Stimulated activated effector memory CD8-positive, alpha-beta T cell treated with anti-CD3 and anti-CD28 coated beads, Interleukin-12 subunit alpha, Interleukin-12 subunit beta, amount 100 ng/mL, for 72 hours (primary cell): ENCODE results near the gene KIRREL1.

ENCODE experiments used
- ATAC-seq: fragments of 150-1000 bp; cut with Tn5 transposase; 2 replicates; pipeline ENCODE4 v1.10.0; 2021
- DNase-seq, 2 donors: peaks; one replicate each; pipeline ENCODE4 v3.0.0; 2021 to 2022; ENCODE audit warnings: low spot score in 2 of 2
- H3K27ac Mint-ChIP-seq: one replicate; pipeline ENCODE4 v1.8.0; 2022; ENCODE audit warnings: mild to moderate bottlenecking, mixed read lengths
- H3K36me3 Mint-ChIP-seq: one replicate; pipeline ENCODE4 v1.8.0; 2022; ENCODE audit warnings: mild to moderate bottlenecking, mixed read lengths
- H3K4me1 Mint-ChIP-seq: one replicate; pipeline ENCODE4 v1.8.0; 2022; ENCODE audit warnings: mixed read lengths
- H3K4me3 Mint-ChIP-seq: one replicate; pipeline ENCODE4 v1.8.0; 2022; ENCODE audit warnings: mild to moderate bottlenecking, mixed read lengths
- H3K9me3 Mint-ChIP-seq: one replicate; pipeline ENCODE4 v1.8.0; 2022; ENCODE audit warnings: mixed read lengths

Gene KIRREL1

GRCh38 chr1:158055854-158056253 lies 62.4 kb downstream of the KIRREL1 start:
- Mint-ChIP-seq H3K36me3 (no peaks in the 10 kb centered on the region), H3K4me3 (no peak overlapping the region), H3K9me3 (no peaks in the 10 kb centered on the region), H3K27ac (no peak overlapping the region), H3K4me1 (no peaks in the 10 kb centered on the region)
- ATAC-seq (no peak), DNase-seq (no peak)

- DNase-seq (no peak), ATAC-seq (no peak)
- Mint-ChIP-seq H3K27ac (no peak overlapping the region), H3K36me3 (no peaks in the 10 kb centered on the region), H3K4me3 (no peak overlapping the region), H3K4me1 (no peaks in the 10 kb centered on the region), H3K9me3 (no peaks in the 10 kb centered on the region)
Observed at GRCh38 chr1:158056498-158056897, 63.1 kb downstream of the KIRREL1 start.

DNA sequence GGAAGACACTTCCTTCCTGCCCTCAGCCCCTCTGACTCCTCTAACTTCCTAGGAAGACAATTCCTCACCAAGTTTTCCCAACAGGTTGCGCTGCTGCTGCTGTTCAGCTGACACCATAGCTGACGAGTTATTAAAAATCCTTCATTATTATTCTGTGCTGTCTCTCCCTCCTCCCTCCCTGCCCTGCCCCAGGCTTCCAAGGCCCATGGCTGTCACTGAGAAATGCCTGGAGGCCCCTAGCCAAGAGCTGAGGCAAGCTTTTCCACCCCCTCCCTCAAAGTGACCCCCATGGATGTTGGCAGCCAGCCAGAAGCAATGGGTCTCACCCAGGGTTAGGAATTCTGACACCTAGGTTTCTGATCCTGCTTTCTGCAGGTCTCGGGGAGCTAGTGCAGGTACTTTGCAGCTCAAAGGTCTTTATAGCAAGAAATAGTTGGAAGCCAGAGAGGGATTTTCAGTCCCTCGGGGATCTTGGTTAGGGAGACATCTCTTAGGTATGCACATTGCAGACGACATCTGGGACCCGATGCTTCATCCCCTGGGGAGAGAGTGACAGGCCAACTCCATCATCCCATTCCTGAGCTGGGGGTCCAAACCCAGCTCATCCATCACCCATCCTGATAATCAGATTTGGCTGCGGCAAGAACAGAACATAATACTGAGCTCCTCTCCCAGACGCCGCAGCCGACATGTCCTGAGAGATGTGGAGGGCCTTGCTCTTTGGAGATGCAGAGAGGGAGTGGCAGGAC lies 65.0 kb downstream of the KIRREL1 start:
- Mint-ChIP-seq H3K4me3 (no peak overlapping the region), H3K9me3 (no peaks in the 10 kb centered on the region), H3K27ac (no peak overlapping the region), H3K36me3 (no peaks in the 10 kb centered on the region), H3K4me1 (no peaks in the 10 kb centered on the region)
- DNase-seq (no peak), ATAC-seq (no peak)

GRCh38 chr1:158059984-158060383 lies 66.5 kb downstream of the KIRREL1 start:
- Mint-ChIP-seq H3K9me3 (no peaks in the 10 kb centered on the region), H3K4me1 (no peaks in the 10 kb centered on the region), H3K36me3 (no peaks in the 10 kb centered on the region), H3K4me3 (no peak overlapping the region), H3K27ac (no peak overlapping the region)
- ATAC-seq: no peak
- DNase-seq: no peak

DNA sequence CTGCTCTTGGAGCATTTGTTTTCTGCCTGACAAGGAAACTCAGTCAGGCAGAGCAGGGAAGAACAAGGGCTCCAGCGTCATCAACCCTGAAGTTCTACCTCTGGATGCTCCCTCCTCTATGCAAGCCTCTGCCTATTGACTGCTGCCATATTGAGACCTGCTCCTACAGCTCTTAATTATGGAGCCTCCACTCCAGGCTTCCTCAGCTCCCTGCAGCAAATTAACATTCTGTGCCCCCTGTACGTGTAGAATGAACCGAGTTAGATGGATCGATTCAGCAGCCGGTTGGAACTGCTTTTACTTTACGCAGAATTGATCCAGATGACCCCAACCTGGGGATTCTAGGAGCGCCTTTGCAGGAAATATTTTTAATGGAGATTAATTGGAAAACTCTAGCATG lies 68.7 kb downstream of the KIRREL1 start:
- Mint-ChIP-seq H3K4me1 (no peaks in the 10 kb centered on the region), H3K27ac (no peak overlapping the region), H3K9me3 (no peaks in the 10 kb centered on the region), H3K4me3 (no peak overlapping the region), H3K36me3 (no peaks in the 10 kb centered on the region)
- DNase-seq (no peak), ATAC-seq (no peak)

GRCh38 chr1:158067662-158068061 lies 74.2 kb downstream of the KIRREL1 start:
- no peaks in the 10 kb centered on the region for H3K9me3 Mint-ChIP-seq
- H3K4me3 Mint-ChIP-seq: no peak overlapping the region
- H3K4me1 Mint-ChIP-seq: no peaks in the 10 kb centered on the region
- no peaks in the 10 kb centered on the region for H3K36me3 Mint-ChIP-seq
- no peak overlapping the region for H3K27ac Mint-ChIP-seq
- no peak for DNase-seq
- ATAC-seq: no peak

DNA sequence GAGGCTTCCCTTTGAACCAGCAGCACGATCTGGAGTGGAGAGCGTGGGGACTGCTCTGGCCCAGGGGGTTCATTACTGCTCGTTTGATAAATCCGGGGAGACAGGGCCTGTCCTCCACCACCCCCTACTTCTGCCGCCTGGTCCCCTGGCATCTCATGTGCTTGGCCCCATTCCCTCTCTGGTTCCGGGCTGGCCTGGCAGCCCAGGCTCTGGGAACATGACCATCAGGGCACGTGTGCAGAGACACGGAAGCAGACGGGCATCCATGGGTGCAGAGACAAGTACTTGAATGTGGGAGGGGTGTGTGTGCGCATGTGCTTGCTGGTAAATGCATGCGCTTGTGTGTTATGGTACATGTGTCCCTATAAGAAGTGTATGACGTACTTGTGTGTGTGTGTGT lies 75.5 kb downstream of the KIRREL1 start:
- H3K4me3 Mint-ChIP-seq: no peak overlapping the region
- H3K4me1 Mint-ChIP-seq: no peaks in the 10 kb centered on the region
- no peak for DNase-seq
- ATAC-seq: no peak
- H3K27ac Mint-ChIP-seq: no peak overlapping the region
- no peaks in the 10 kb centered on the region for H3K36me3 Mint-ChIP-seq
- no peaks in the 10 kb centered on the region for H3K9me3 Mint-ChIP-seq

DNA sequence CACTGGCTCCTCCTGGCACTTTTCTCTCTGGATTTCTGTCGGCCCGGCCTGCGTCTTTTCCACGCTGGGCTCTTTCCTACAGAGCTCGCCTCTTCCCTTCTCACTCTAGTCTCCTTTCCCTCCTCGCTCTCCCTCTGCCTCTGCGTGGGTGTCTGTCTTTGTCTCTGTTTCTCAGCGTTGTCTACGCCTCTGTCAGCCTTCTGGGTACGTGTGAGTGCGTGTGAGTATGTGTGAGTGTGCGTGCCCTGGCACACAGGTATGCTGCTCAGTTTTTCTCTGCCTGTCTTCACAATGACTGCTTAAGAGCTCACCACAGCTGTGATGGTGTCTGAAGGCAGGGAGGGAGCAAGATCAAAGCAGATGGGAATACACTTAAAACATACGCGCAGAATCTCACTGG lies 77.7 kb downstream of the KIRREL1 start:
- H3K4me1 Mint-ChIP-seq: no peaks in the 10 kb centered on the region
- ATAC-seq (no peak), DNase-seq (no peak)
- no peaks in the 10 kb centered on the region for H3K36me3 Mint-ChIP-seq
- no peak overlapping the region for H3K4me3 Mint-ChIP-seq
- no peak overlapping the region for H3K27ac Mint-ChIP-seq
- no peaks in the 10 kb centered on the region for H3K9me3 Mint-ChIP-seq

GRCh38 chr1:158075078-158075477 lies 81.6 kb downstream of the KIRREL1 start:
- DNase-seq (no peak), ATAC-seq (no peak)
- H3K9me3 Mint-ChIP-seq: no peaks in the 10 kb centered on the region
- H3K4me3 Mint-ChIP-seq: no peak overlapping the region
- H3K36me3 Mint-ChIP-seq: no peaks in the 10 kb centered on the region
- H3K27ac Mint-ChIP-seq: no peak overlapping the region
- H3K4me1 Mint-ChIP-seq: no peaks in the 10 kb centered on the region

GRCh38 chr1:158076441-158076840 lies 83.0 kb downstream of the KIRREL1 start:
- no peak overlapping the region for H3K27ac Mint-ChIP-seq
- H3K4me1 Mint-ChIP-seq: no peaks in the 10 kb centered on the region
- no peak for DNase-seq
- H3K4me3 Mint-ChIP-seq: no peak overlapping the region
- H3K9me3 Mint-ChIP-seq: no peaks in the 10 kb centered on the region
- no peak for ATAC-seq
- no peaks in the 10 kb centered on the region for H3K36me3 Mint-ChIP-seq

DNA sequence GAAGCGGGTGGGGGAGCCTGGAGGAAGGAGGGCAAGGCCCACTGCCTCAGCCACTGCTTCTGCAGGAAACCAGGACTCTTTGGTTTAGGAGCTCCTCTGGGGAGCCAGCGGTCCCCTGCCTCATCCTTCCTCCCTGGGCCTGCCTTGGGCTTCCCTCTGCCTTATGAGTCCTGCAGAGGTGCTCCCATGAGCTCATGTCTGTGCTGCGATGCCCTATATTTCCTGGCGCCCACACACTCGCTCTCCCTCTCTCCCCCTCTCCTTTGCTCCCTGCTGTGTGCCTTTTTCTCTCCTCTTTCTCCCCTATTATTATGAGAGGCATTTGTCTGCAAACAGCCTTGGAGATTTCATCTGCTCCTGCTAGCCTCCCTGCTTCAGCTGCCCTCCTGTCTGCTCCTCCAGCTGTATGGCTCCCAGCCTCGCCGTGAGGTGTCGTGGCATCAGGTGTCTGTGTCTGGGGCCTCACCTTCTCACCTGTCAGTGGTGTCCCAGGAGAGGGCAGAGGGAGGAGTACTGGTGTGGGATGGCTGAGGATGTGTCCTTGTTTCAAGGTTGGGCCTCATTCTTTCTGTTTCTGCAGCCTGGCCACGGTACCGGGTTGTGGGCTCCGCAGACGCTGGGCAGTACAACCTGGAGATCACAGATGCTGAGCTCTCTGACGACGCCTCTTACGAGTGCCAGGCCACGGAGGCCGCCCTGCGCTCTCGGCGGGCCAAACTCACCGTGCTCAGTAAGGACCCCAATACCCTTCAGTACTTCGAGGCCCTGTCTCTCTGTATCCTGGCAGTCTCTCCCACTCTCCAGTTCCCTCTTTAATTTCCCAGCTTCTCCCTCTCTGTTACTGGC lies 84.2 kb downstream of the KIRREL1 start:
- ATAC-seq (no peak), DNase-seq (no peak)
- no peaks in the 10 kb centered on the region for H3K9me3 Mint-ChIP-seq
- no peak overlapping the region for H3K27ac Mint-ChIP-seq
- no peaks in the 10 kb centered on the region for H3K36me3 Mint-ChIP-seq
- H3K4me3 Mint-ChIP-seq: no peak overlapping the region
- no peaks in the 10 kb centered on the region for H3K4me1 Mint-ChIP-seq

- Mint-ChIP-seq H3K36me3 (no peaks in the 10 kb centered on the region), H3K9me3 (no peaks in the 10 kb centered on the region), H3K4me3 (no peak overlapping the region), H3K27ac (no peak overlapping the region), H3K4me1 (no peaks in the 10 kb centered on the region)
- DNase-seq (no peak), ATAC-seq (no peak)
Observed at GRCh38 chr1:158078569-158079080, 85.2 kb downstream of the KIRREL1 start.

DNA sequence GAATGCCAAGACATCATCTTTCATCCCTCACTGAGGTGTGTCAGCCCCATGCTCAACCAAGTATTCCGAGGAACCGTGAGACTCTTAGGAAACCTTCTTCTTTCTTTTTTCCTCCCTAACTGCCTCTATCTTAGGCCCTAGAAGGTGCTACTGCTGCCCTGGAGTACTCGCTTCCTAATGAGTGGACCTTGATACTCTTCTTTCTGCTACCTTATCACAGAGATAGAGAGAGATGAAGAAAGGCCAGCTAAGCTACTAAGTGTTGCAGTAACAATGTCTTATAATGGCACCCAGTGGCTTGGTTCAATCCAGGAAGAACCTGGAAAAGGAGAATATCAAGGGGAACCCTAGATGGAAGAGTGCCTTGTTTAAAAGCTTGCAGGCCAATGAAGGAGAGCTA lies 86.6 kb downstream of the KIRREL1 start:
- DNase-seq (no peak), ATAC-seq (no peak)
- Mint-ChIP-seq H3K4me1 (no peaks in the 10 kb centered on the region), H3K9me3 (no peaks in the 10 kb centered on the region), H3K4me3 (no peak overlapping the region), H3K36me3 (no peaks in the 10 kb centered on the region), H3K27ac (no peak overlapping the region)

DNA sequence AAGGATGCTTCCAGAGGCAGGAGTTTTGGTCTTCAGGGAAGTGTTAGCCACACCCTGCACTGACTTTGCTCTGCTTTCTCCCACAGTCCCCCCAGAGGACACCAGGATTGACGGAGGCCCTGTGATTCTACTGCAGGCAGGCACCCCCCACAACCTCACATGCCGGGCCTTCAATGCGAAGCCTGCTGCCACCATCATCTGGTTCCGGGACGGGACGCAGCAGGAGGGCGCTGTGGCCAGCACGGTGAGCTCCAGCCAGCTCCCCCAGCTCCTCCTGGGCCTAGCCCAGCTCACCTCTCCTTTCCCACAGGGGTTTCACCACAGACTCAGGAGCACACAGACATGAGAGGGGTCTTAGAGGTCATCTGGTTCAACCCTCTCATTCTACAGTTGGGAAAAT lies 90.9 kb downstream of the KIRREL1 start:
- Mint-ChIP-seq H3K36me3 (no peaks in the 10 kb centered on the region), H3K4me1 (no peaks in the 10 kb centered on the region), H3K9me3 (no peaks in the 10 kb centered on the region), H3K27ac (no peak overlapping the region), H3K4me3 (no peak overlapping the region)
- DNase-seq: no peak
- no peak for ATAC-seq

GRCh38 chr1:158084747-158085146 lies 91.3 kb downstream of the KIRREL1 start:
- H3K27ac Mint-ChIP-seq: no peak overlapping the region
- no peaks in the 10 kb centered on the region for H3K9me3 Mint-ChIP-seq
- no peak for DNase-seq
- H3K4me1 Mint-ChIP-seq: no peaks in the 10 kb centered on the region
- no peak for ATAC-seq
- H3K4me3 Mint-ChIP-seq: no peak overlapping the region
- H3K36me3 Mint-ChIP-seq: no peaks in the 10 kb centered on the region
